Peyer's patch (tissue), 4 donors: Measurements from ENCODE around the gene SFXN1. TPM values are rescaled to one million over a fixed set of nuclear protein-coding genes. Genes with fewer than 3 reads are reported as not detected.
A peak's percentile ranks its signal among the peaks of the same experiment; 100 is the strongest.

Experiments
- DNase-seq, 3 donors: peaks; one replicate each; pipeline ENCODE4 v3.0.0-alpha.2; 2017 to 2019
- H3K27ac ChIP-seq, 4 donors: fragments of 200-600 bp; sonication (generic); one replicate each; pipeline ENCODE4 v1.5.1; 2016 to 2019
- H3K27me3 ChIP-seq, 2 donors: fragments of 200-600 bp; sonication (generic); one replicate each; pipeline ENCODE4 v1.5.1; 2019
- H3K36me3 ChIP-seq, 3 donors: fragments of 200-600 bp; sonication (generic); one replicate each; pipeline ENCODE4 v1.5.1; 2016 to 2019
- H3K4me1 ChIP-seq, 4 donors: fragments of 200-600 bp; sonication (generic); one replicate each; pipeline ENCODE4 v1.5.1; 2016 to 2019
- H3K4me3 ChIP-seq, 4 donors: fragments of 200-600 bp; sonication (generic); 1 replicate in 3 of 4; 2 replicates in 1 of 4; pipeline ENCODE4 v1.5.1; 2016 to 2019; ENCODE audit warnings: mild to moderate bottlenecking in 1 of 4
- H3K9me3 ChIP-seq, 4 donors: fragments of 200-600 bp; sonication (generic); one replicate each; pipeline ENCODE4 v1.5.1; 2016 to 2019; ENCODE audit warnings: mild to moderate bottlenecking in 1 of 4
- CTCF ChIP-seq, 6 experiments: fragments of 450-650 bp in 4 of 6; fragments of 200-600 bp in 2 of 6; sonication (generic) in 1 of 6; IDR thresholded peaks; one replicate each; pipeline ENCODE4 v1.5.1; 2017 to 2019; ENCODE audit warnings: antibody characterized with exemption in 6 of 6, mild to moderate bottlenecking in 3 of 6, moderate library complexity in 1 of 6
- POLR2A ChIP-seq, 2 donors: fragments of 450-650 bp; IDR thresholded peaks; one replicate each; pipeline ENCODE4 v1.5.1; 2017; ENCODE audit warnings: antibody characterized with exemption in 2 of 2, mild to moderate bottlenecking in 2 of 2, moderate library complexity in 2 of 2
- total RNA-seq, 4 donors: library from RNA; depleted of rRNA; stranded (reverse); fragments of >200 nt; gene quantifications; one replicate each; pipeline ENCODE4 v1.1.0, GENCODE V29; 2016

SFXN1 gene
- total RNA-seq, 4 donors from 2014 or later, result 38.0 to 85.8 (median 63.5) TPM

GRCh38 chr5:175520321-175520720 is 42.0 kb downstream of the SFXN1 start:
- Histone ChIP-seq H3K27me3 (no peaks in the 10 kb centered on the region), H3K27ac (no peak overlapping the region), H3K4me1 (no peaks in the 10 kb centered on the region), H3K4me3 (no peak overlapping the region), H3K36me3 (peaks cover 0 to 77% (median 0%) of the 10 kb centered on the region in 3 donors), H3K9me3 (peaks cover 0 to 3% (median 0%) of the 10 kb centered on the region in 4 donors)
- TF ChIP-seq POLR2A (IDR thresholded peaks at IDR 0.05) (no peak), CTCF (IDR thresholded peaks at IDR 0.05) (no peak)
- no peak for DNase-seq

- no peaks in the 10 kb centered on the region for H3K27me3 ChIP-seq
- peak overlapping the region in 1 of 4 donors; percentile 32 for H3K27ac ChIP-seq
- peaks cover 0 to 75% (median 0%) of the 10 kb centered on the region in 3 donors for H3K36me3 ChIP-seq
- no peak overlapping the region for H3K4me3 ChIP-seq
- DNase-seq, result no peak
- TF ChIP-seq CTCF (IDR thresholded peaks at IDR 0.05), result no peak
- TF ChIP-seq POLR2A (IDR thresholded peaks at IDR 0.05), result no peak
- H3K4me1 ChIP-seq, result no peaks in the 10 kb centered on the region
- peaks cover 0 to 3% (median 0%) of the 10 kb centered on the region in 4 donors for H3K9me3 ChIP-seq
These were observed 42.5 kb downstream of the SFXN1 start for GRCh38 chr5:175520873-175521272.

- TF ChIP-seq POLR2A (IDR thresholded peaks at IDR 0.05) (no peak), CTCF (IDR thresholded peaks at IDR 0.05) (no peak)
- Histone ChIP-seq H3K36me3 (peaks cover 0 to 75% (median 0%) of the 10 kb centered on the region in 3 donors), H3K27me3 (no peaks in the 10 kb centered on the region), H3K4me3 (no peak overlapping the region), H3K27ac (peak overlapping the region in 1 of 4 donors; percentile 32), H3K9me3 (peaks cover 0 to 3% (median 0%) of the 10 kb centered on the region in 4 donors), H3K4me1 (no peaks in the 10 kb centered on the region)
- no peak for DNase-seq
These were observed 43.0 kb downstream of the SFXN1 start for GRCh38 chr5:175521313-175521833.

GRCh38 chr5:175523292-175523691 is 44.9 kb downstream of the SFXN1 start:
- TF ChIP-seq CTCF (IDR thresholded peaks at IDR 0.05) (no peak), POLR2A (IDR thresholded peaks at IDR 0.05) (no peak)
- DNase-seq, result no peak

GRCh38 chr5:175524211-175524610 is 45.9 kb downstream of the SFXN1 start:
- H3K4me3 ChIP-seq, result no peak overlapping the region
- no peaks in the 10 kb centered on the region for H3K27me3 ChIP-seq
- H3K27ac ChIP-seq, result no peak overlapping the region
- H3K4me1 ChIP-seq, result no peaks in the 10 kb centered on the region
- DNase-seq, result no peak
- peaks cover 0 to 68% (median 0%) of the 10 kb centered on the region in 3 donors for H3K36me3 ChIP-seq
- no peaks in the 10 kb centered on the region for H3K9me3 ChIP-seq
- no peak for TF ChIP-seq POLR2A (IDR thresholded peaks at IDR 0.05)
- no peak for TF ChIP-seq CTCF (IDR thresholded peaks at IDR 0.05)

More at GRCh38 chr5:175523292-175523691, 44.9 kb downstream of the SFXN1 start:
- no peaks in the 10 kb centered on the region for H3K27me3 ChIP-seq
- H3K27ac ChIP-seq, result no peak overlapping the region
- H3K9me3 ChIP-seq, result peaks cover 0 to 3% (median 0%) of the 10 kb centered on the region in 4 donors
- H3K36me3 ChIP-seq, result peaks cover 0 to 72% (median 0%) of the 10 kb centered on the region in 3 donors
- no peak overlapping the region for H3K4me3 ChIP-seq
- H3K4me1 ChIP-seq, result no peaks in the 10 kb centered on the region
